ENCODE data around the gene HLTF.
"Not testable (repeated sequence)": the region's sequence is repeated elsewhere in the genome, so short reads cannot be mapped to it uniquely, and the experiment has no call there.

HLTF gene

GRCh38 chr3:149115114-149115513, 28.8 kb upstream of the HLTF start:
- Histone ChIP-seq H3K4me1 (ENCODE audit: control insufficient read depth in 1 of 2, insufficient read depth in 2 of 2, low read length in 2 of 2) (peaks cover 0 to under 1% of the 10 kb centered on the region in 2 donors), H3K27me3 (ENCODE audit: low read depth, low read length) (no peaks in the 10 kb centered on the region), H3K4me3 (ENCODE audit: low read depth in 1 of 2, low read length in 2 of 2) (no peak overlapping the region), H3K9me3 (ENCODE audit: control insufficient read depth in 1 of 2, low read length in 2 of 2) (no peaks in the 10 kb centered on the region), H3K36me3 (ENCODE audit: control insufficient read depth in 1 of 2, insufficient read depth in 2 of 2, low read length in 2 of 2) (no peaks in the 10 kb centered on the region), H3K27ac (ENCODE audit: low read length) (no peak overlapping the region)

DNA sequence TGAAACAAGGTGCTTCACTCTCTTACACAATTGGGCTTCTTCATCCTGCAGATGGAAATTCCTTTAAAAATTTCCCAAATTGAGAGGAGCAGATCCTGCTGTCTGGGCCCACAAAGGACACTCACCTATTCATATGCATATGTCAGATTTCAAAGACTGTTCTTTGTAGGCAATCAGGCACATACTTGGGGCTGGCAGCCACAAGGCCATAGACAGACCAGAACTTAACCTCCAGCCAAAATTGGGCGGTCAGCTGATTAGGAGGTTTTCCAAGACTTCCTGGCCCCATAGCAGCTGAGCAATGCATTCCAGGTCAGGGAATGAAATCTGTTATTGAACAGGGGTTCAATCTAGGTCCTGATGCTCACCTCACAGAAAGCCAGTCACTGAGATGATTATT, 28.1 kb upstream of the HLTF start:
- Histone ChIP-seq H3K4me1 (ENCODE audit: control insufficient read depth in 1 of 2, insufficient read depth in 2 of 2, low read length in 2 of 2) (no peaks in the 10 kb centered on the region), H3K4me3 (ENCODE audit: low read depth in 1 of 2, low read length in 2 of 2) (no peak overlapping the region), H3K27ac (ENCODE audit: low read length) (no peak overlapping the region), H3K9me3 (ENCODE audit: control insufficient read depth in 1 of 2, low read length in 2 of 2) (no peaks in the 10 kb centered on the region), H3K36me3 (ENCODE audit: control insufficient read depth in 1 of 2, insufficient read depth in 2 of 2, low read length in 2 of 2) (no peaks in the 10 kb centered on the region), H3K27me3 (ENCODE audit: low read depth, low read length) (no peaks in the 10 kb centered on the region)

- Histone ChIP-seq H3K4me1 (ENCODE audit: control insufficient read depth in 1 of 2, insufficient read depth in 2 of 2, low read length in 2 of 2) (no peaks in the 10 kb centered on the region), H3K27ac (ENCODE audit: low read length) (no peak overlapping the region), H3K9me3 (ENCODE audit: control insufficient read depth in 1 of 2, low read length in 2 of 2) (no peaks in the 10 kb centered on the region), H3K4me3 (ENCODE audit: low read depth in 1 of 2, low read length in 2 of 2) (no peak overlapping the region), H3K27me3 (ENCODE audit: low read depth, low read length) (no peaks in the 10 kb centered on the region), H3K36me3 (ENCODE audit: control insufficient read depth in 1 of 2, insufficient read depth in 2 of 2, low read length in 2 of 2) (no peaks in the 10 kb centered on the region)
Measured at GRCh38 chr3:149104484-149104883, 18.2 kb upstream of the HLTF start.

GRCh38 chr3:149101641-149102040, 15.3 kb upstream of the HLTF start:
- Histone ChIP-seq H3K36me3 (ENCODE audit: control insufficient read depth in 1 of 2, insufficient read depth in 2 of 2, low read length in 2 of 2) (no peaks in the 10 kb centered on the region), H3K4me3 (ENCODE audit: low read depth in 1 of 2, low read length in 2 of 2) (no peak overlapping the region), H3K27me3 (ENCODE audit: low read depth, low read length) (no peaks in the 10 kb centered on the region), H3K9me3 (ENCODE audit: control insufficient read depth in 1 of 2, low read length in 2 of 2) (no peaks in the 10 kb centered on the region), H3K27ac (ENCODE audit: low read length) (no peak overlapping the region), H3K4me1 (ENCODE audit: control insufficient read depth in 1 of 2, insufficient read depth in 2 of 2, low read length in 2 of 2) (no peaks in the 10 kb centered on the region)

DNA sequence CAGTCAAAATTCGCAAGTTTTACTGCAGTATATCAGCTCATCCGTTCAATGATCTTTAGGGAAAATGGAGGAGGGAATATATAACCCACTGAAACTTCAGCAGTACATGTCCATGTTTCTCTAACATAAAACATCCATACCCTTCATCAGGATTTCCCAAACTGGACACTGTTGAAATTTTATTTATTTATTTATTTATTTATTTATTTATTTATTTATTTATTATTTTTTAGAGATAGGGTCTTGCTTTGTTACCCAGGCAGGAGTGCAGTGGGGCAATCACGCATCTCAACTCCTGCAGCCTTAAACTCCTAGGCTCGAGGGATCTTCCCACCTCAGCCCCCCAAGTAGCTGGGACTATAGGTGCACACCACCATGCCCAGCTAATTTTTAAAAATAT, 14.8 kb upstream of the HLTF start:
- Histone ChIP-seq H3K9me3 (ENCODE audit: control insufficient read depth in 1 of 2, low read length in 2 of 2) (no peaks in the 10 kb centered on the region), H3K4me1 (ENCODE audit: control insufficient read depth in 1 of 2, insufficient read depth in 2 of 2, low read length in 2 of 2) (no peaks in the 10 kb centered on the region), H3K4me3 (ENCODE audit: low read depth in 1 of 2, low read length in 2 of 2) (no peak overlapping the region), H3K27ac (ENCODE audit: low read length) (no peak overlapping the region), H3K27me3 (ENCODE audit: low read depth, low read length) (no peaks in the 10 kb centered on the region), H3K36me3 (ENCODE audit: control insufficient read depth in 1 of 2, insufficient read depth in 2 of 2, low read length in 2 of 2) (no peaks in the 10 kb centered on the region)

DNA sequence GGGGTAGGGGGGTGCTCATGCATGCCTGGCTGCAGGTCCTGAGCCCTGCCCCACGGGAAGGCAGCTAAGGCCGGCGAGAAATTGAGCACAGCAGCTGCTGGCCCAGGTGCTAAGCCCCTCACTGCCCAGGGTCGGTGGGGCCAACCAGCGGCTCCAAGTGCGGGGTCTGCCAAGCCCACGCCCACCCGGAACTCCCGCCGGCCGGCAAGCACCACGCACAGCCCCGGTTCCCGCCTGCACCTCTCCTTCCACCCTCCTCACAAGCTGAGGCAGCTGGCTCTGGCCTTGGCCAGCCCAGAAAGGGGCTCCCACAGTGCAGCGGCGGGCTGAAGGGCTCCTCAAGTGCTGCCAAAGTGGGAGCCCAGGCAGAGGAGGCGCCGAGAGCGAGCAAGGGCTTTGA, 11.7 kb upstream of the HLTF start:
- H3K36me3 ChIP-seq (ENCODE audit: control insufficient read depth in 1 of 2, insufficient read depth in 2 of 2, low read length in 2 of 2); H3K27me3 ChIP-seq (ENCODE audit: low read depth, low read length); H3K4me3 ChIP-seq (ENCODE audit: low read depth in 1 of 2, low read length in 2 of 2); H3K9me3 ChIP-seq (ENCODE audit: control insufficient read depth in 1 of 2, low read length in 2 of 2); H3K27ac ChIP-seq (ENCODE audit: low read length); H3K4me1 ChIP-seq (ENCODE audit: control insufficient read depth in 1 of 2, insufficient read depth in 2 of 2, low read length in 2 of 2): not testable (repeated sequence)

DNA sequence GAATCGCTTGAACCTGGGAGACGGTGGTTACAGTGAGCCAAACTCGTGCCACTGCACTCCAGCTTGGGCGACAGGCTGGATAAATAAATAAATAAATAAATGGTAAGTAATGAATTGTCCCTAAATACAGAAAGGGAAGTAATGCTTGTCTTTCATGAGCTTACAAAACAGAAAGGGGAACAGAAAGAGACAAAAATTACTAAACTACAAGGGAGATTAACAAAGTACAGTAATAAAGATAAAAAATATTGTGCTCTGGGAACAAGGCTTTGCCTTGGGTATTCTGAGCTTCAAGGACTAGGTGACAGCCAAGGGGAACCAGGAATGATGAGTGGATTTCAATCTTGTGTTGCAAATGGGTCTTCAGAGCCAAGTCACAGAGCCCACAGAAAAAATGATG, 9.2 kb upstream of the HLTF start:
- Histone ChIP-seq H3K27me3 (ENCODE audit: low read depth, low read length) (no peaks in the 10 kb centered on the region), H3K9me3 (ENCODE audit: control insufficient read depth in 1 of 2, low read length in 2 of 2) (no peaks in the 10 kb centered on the region), H3K27ac (ENCODE audit: low read length) (no peak overlapping the region), H3K4me1 (ENCODE audit: control insufficient read depth in 1 of 2, insufficient read depth in 2 of 2, low read length in 2 of 2) (no peaks in the 10 kb centered on the region), H3K36me3 (ENCODE audit: control insufficient read depth in 1 of 2, insufficient read depth in 2 of 2, low read length in 2 of 2) (no peaks in the 10 kb centered on the region), H3K4me3 (ENCODE audit: low read depth in 1 of 2, low read length in 2 of 2) (no peak overlapping the region)

GRCh38 chr3:149091983-149092382, 5.7 kb upstream of the HLTF start:
- no peaks in the 10 kb centered on the region for H3K36me3 ChIP-seq (ENCODE audit: control insufficient read depth in 1 of 2, insufficient read depth in 2 of 2, low read length in 2 of 2)
- H3K4me3 ChIP-seq (ENCODE audit: low read depth in 1 of 2, low read length in 2 of 2), result no peak overlapping the region
- H3K27ac ChIP-seq (ENCODE audit: low read length), result no peak overlapping the region
- no peaks in the 10 kb centered on the region for H3K9me3 ChIP-seq (ENCODE audit: control insufficient read depth in 1 of 2, low read length in 2 of 2)
- no peaks in the 10 kb centered on the region for H3K27me3 ChIP-seq (ENCODE audit: low read depth, low read length)
- H3K4me1 ChIP-seq (ENCODE audit: control insufficient read depth in 1 of 2, insufficient read depth in 2 of 2, low read length in 2 of 2), result no peaks in the 10 kb centered on the region

- no peaks in the 10 kb centered on the region for H3K27me3 ChIP-seq (ENCODE audit: low read depth, low read length)
- H3K27ac ChIP-seq (ENCODE audit: low read length), result no peak overlapping the region
- H3K4me3 ChIP-seq (ENCODE audit: low read depth in 1 of 2, low read length in 2 of 2), result no peak overlapping the region
- no peaks in the 10 kb centered on the region for H3K4me1 ChIP-seq (ENCODE audit: control insufficient read depth in 1 of 2, insufficient read depth in 2 of 2, low read length in 2 of 2)
- no peaks in the 10 kb centered on the region for H3K36me3 ChIP-seq (ENCODE audit: control insufficient read depth in 1 of 2, insufficient read depth in 2 of 2, low read length in 2 of 2)
- no peaks in the 10 kb centered on the region for H3K9me3 ChIP-seq (ENCODE audit: control insufficient read depth in 1 of 2, low read length in 2 of 2)
Measured at GRCh38 chr3:149090907-149091306, 4.6 kb upstream of the HLTF start.

GRCh38 chr3:149090461-149090860, 4.1 kb upstream of the HLTF start:
- Histone ChIP-seq H3K27me3 (ENCODE audit: low read depth, low read length) (no peaks in the 10 kb centered on the region), H3K27ac (ENCODE audit: low read length) (no peak overlapping the region), H3K4me3 (ENCODE audit: low read depth in 1 of 2, low read length in 2 of 2) (no peak overlapping the region), H3K9me3 (ENCODE audit: control insufficient read depth in 1 of 2, low read length in 2 of 2) (no peaks in the 10 kb centered on the region), H3K36me3 (ENCODE audit: control insufficient read depth in 1 of 2, insufficient read depth in 2 of 2, low read length in 2 of 2) (no peaks in the 10 kb centered on the region), H3K4me1 (ENCODE audit: control insufficient read depth in 1 of 2, insufficient read depth in 2 of 2, low read length in 2 of 2) (peaks cover 2 to 3% of the 10 kb centered on the region in 2 donors)

- Histone ChIP-seq H3K9me3 (ENCODE audit: control insufficient read depth in 1 of 2, low read length in 2 of 2) (no peaks in the 10 kb centered on the region), H3K4me3 (ENCODE audit: low read depth in 1 of 2, low read length in 2 of 2) (no peak overlapping the region), H3K27me3 (ENCODE audit: low read depth, low read length) (no peaks in the 10 kb centered on the region), H3K4me1 (ENCODE audit: control insufficient read depth in 1 of 2, insufficient read depth in 2 of 2, low read length in 2 of 2) (peaks cover 3 to 10% of the 10 kb centered on the region in 2 donors), H3K27ac (ENCODE audit: low read length) (no peak overlapping the region), H3K36me3 (ENCODE audit: control insufficient read depth in 1 of 2, insufficient read depth in 2 of 2, low read length in 2 of 2) (no peaks in the 10 kb centered on the region)
Measured at GRCh38 chr3:149089395-149089794, 3.1 kb upstream of the HLTF start.

DNA sequence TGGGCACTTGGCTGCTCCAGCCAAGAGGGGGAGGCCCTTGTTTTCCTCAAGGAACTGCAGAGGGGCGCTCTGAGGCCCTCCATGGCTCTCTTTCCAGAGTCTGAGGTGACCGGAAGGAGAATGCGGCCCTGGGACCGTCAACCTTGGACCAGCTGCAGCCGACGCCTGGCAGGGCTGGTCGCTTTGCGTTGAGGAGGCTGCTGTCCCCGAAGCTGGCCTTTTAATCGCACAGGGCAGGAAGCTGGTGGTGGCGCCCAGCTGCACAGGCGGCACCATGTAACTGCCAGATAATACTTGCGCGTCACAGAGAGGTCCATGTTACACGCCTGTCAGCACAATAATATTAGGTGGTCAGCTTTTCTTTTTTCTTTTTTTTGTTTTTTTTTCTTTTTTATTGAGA, 875 bp upstream of the HLTF start:
- Histone ChIP-seq H3K36me3 (ENCODE audit: control insufficient read depth in 1 of 2, insufficient read depth in 2 of 2, low read length in 2 of 2) (no peaks in the 10 kb centered on the region), H3K27ac (ENCODE audit: low read length) (no peak overlapping the region), H3K4me3 (ENCODE audit: low read depth in 1 of 2, low read length in 2 of 2) (no peak overlapping the region), H3K9me3 (ENCODE audit: control insufficient read depth in 1 of 2, low read length in 2 of 2) (no peaks in the 10 kb centered on the region), H3K4me1 (ENCODE audit: control insufficient read depth in 1 of 2, insufficient read depth in 2 of 2, low read length in 2 of 2) (peaks cover 3 to 10% of the 10 kb centered on the region in 2 donors), H3K27me3 (ENCODE audit: low read depth, low read length) (no peaks in the 10 kb centered on the region)

Measured in muscle layer of duodenum (tissue), 2 donors.